Transverse colon (tissue), 4 donors: ENCODE results near the gene PRCD.

ENCODE experiments used
- CTCF ChIP-seq, 5 experiments: fragments of 200-600 bp in 3 of 5; fragments of 450-650 bp in 2 of 5; sonication (generic) in 3 of 5; IDR thresholded peaks; 1 replicate in 2 of 5; 2 replicates in 3 of 5; pipeline ENCODE4 v1.5.1; 2016 to 2017; ENCODE audit warnings: antibody characterized with exemption in 5 of 5, inconsistent platforms in 3 of 5, mild to moderate bottlenecking in 2 of 5, moderate library complexity in 1 of 5
- EP300 ChIP-seq: sonication (generic); formaldehyde crosslinking; IDR thresholded peaks from one replicate; pipeline ENCODE4 v1.6.1; 2017; ENCODE audit warnings: antibody characterized with exemption, low read depth
- POLR2A ChIP-seq: fragments of 450-650 bp; IDR thresholded peaks from one replicate; pipeline ENCODE4 v1.6.1; 2016; ENCODE audit warnings: antibody characterized with exemption, mild to moderate bottlenecking, moderate library complexity
- POLR2AphosphoS5 ChIP-seq, 3 donors: sonication (generic); formaldehyde crosslinking; IDR thresholded peaks; one replicate each; pipeline ENCODE4 v1.6.1; 2016; ENCODE audit warnings: antibody characterized with exemption in 3 of 3

- TF ChIP-seq POLR2A (no peak), CTCF (IDR thresholded peaks at IDR 0.05) (no peak), POLR2AphosphoS5 (IDR thresholded peaks at IDR 0.05) (no peak), EP300 (no peak)
These were observed 39.2 kb upstream of the PRCD start for GRCh38 chr17:76500747-76501017.
